Peyer's patch (tissue), 4 donors: ENCODE measurements around the gene CSNK2A1. TPM values are rescaled to one million over a fixed set of nuclear protein-coding genes. Genes with fewer than 3 reads are reported as not detected.
A peak's percentile ranks its signal among the peaks of the same experiment; 100 is the strongest.
"Not testable (repeated sequence)": the region's sequence is repeated elsewhere in the genome, so short reads cannot be mapped to it uniquely, and the experiment has no call there.

Experiments used
- DNase-seq, 3 donors: peaks; one replicate each; pipeline ENCODE4 v3.0.0-alpha.2; 2017 to 2019
- H3K27ac ChIP-seq, 4 donors: fragments of 200-600 bp; sonication (generic); one replicate each; pipeline ENCODE4 v1.5.1; 2016 to 2019
- H3K27me3 ChIP-seq, 2 donors: fragments of 200-600 bp; sonication (generic); one replicate each; pipeline ENCODE4 v1.5.1; 2019
- H3K36me3 ChIP-seq, 3 donors: fragments of 200-600 bp; sonication (generic); one replicate each; pipeline ENCODE4 v1.5.1; 2016 to 2019
- H3K4me1 ChIP-seq, 4 donors: fragments of 200-600 bp; sonication (generic); one replicate each; pipeline ENCODE4 v1.5.1; 2016 to 2019
- H3K4me3 ChIP-seq, 4 donors: fragments of 200-600 bp; sonication (generic); 1 replicate in 3 of 4; 2 replicates in 1 of 4; pipeline ENCODE4 v1.5.1; 2016 to 2019; ENCODE audit warnings: mild to moderate bottlenecking in 1 of 4
- H3K9me3 ChIP-seq, 4 donors: fragments of 200-600 bp; sonication (generic); one replicate each; pipeline ENCODE4 v1.5.1; 2016 to 2019; ENCODE audit warnings: mild to moderate bottlenecking in 1 of 4
- POLR2A ChIP-seq, 2 donors: fragments of 450-650 bp; IDR thresholded peaks; one replicate each; pipeline ENCODE4 v1.5.1; 2017; ENCODE audit warnings: antibody characterized with exemption in 2 of 2, mild to moderate bottlenecking in 2 of 2, moderate library complexity in 2 of 2
- total RNA-seq, 4 donors: library from RNA; depleted of rRNA; stranded (reverse); fragments of >200 nt; gene quantifications; one replicate each; pipeline ENCODE4 v1.1.0, GENCODE V29; 2016
- TF ChIP-seq, protein P1 (sequence below), 6 experiments: fragments of 450-650 bp in 4 of 6; fragments of 200-600 bp in 2 of 6; sonication (generic) in 1 of 6; IDR thresholded peaks; one replicate each; pipeline ENCODE4 v1.5.1; 2017 to 2019; ENCODE audit warnings: antibody characterized with exemption in 6 of 6, mild to moderate bottlenecking in 3 of 6, moderate library complexity in 1 of 6

The CSNK2A1 gene
- total RNA-seq, 4 donors from 2014 or later = 60.2 to 105 (median 97.3) TPM

DNA sequence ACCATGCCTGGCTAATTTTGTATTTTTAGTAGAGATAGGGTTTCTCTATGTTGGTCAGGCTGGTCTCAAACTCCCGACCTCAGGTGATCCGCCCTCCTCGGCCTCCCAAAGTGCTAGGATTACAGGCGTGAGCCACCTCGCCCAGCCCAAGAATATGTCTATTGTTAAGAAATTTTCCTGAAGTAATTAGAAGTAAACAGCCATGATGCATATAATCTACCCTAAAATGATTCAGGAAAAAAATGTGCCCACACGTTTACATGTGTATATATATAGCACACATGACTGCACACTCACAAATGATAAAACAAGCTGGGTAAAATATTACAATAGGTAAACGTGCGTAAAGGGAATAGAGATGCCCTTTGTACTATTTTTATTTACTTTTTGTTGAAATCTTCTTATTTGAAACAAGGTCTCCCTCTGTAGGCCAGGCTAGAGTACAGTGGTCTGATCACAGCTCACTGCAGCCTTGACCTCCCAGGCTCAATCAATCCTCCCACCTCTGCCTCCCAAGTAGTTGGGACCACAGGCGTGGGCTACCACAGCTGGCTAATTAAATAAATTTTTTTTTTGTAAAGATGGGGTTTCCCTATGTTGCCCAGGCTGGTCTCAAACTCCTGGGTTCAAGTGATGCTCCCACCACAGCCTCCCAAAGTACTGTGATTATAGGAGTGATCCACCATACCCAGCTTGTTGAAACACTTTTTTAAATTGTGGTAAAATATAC is 33.1 kb downstream of the CSNK2A1 start:
- TF ChIP-seq, protein P1, sequence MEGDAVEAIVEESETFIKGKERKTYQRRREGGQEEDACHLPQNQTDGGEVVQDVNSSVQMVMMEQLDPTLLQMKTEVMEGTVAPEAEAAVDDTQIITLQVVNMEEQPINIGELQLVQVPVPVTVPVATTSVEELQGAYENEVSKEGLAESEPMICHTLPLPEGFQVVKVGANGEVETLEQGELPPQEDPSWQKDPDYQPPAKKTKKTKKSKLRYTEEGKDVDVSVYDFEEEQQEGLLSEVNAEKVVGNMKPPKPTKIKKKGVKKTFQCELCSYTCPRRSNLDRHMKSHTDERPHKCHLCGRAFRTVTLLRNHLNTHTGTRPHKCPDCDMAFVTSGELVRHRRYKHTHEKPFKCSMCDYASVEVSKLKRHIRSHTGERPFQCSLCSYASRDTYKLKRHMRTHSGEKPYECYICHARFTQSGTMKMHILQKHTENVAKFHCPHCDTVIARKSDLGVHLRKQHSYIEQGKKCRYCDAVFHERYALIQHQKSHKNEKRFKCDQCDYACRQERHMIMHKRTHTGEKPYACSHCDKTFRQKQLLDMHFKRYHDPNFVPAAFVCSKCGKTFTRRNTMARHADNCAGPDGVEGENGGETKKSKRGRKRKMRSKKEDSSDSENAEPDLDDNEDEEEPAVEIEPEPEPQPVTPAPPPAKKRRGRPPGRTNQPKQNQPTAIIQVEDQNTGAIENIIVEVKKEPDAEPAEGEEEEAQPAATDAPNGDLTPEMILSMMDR (IDR thresholded peaks at IDR 0.05) = peak in 3 of 6 experiments; percentile 11 to 25 (median 18)
- H3K27me3 ChIP-seq, H3K4me3 ChIP-seq, H3K9me3 ChIP-seq, H3K27ac ChIP-seq, DNase-seq: not testable (repeated sequence)
- Histone ChIP-seq H3K36me3 (peaks cover 0 to 10% (median 0%) of the 10 kb centered on the region in 3 donors), H3K4me1 (peaks cover 0 to 15% (median 0%) of the 10 kb centered on the region in 4 donors)

GRCh38 chr20:508364-508787 is 35.2 kb downstream of the CSNK2A1 start:
- H3K9me3 ChIP-seq, H3K4me3 ChIP-seq, H3K27me3 ChIP-seq, DNase-seq: not testable (repeated sequence)
- H3K36me3 ChIP-seq = peaks cover 0 to 17% (median 0%) of the 10 kb centered on the region in 3 donors
- peak overlapping the region in 1 of 4 donors; percentile 7 for H3K27ac ChIP-seq
- H3K4me1 ChIP-seq = peaks cover 0 to 20% (median 0%) of the 10 kb centered on the region in 4 donors

GRCh38 chr20:507761-508332 is 35.7 kb downstream of the CSNK2A1 start:
- no peak for DNase-seq
- Histone ChIP-seq H3K4me1 (peaks cover 0 to 15% (median 0%) of the 10 kb centered on the region in 4 donors), H3K36me3 (peaks cover 0 to 22% (median 0%) of the 10 kb centered on the region in 3 donors), H3K27me3 (no peaks in the 10 kb centered on the region), H3K4me3 (no peak overlapping the region), H3K9me3 (no peaks in the 10 kb centered on the region), H3K27ac (no peak overlapping the region)
- TF ChIP-seq POLR2A (IDR thresholded peaks at IDR 0.05) = no peak
- TF ChIP-seq, protein P1 (IDR thresholded peaks at IDR 0.05) = no peak

- peaks cover 0 to 27% (median 0%) of the 10 kb centered on the region in 3 donors for H3K36me3 ChIP-seq
- TF ChIP-seq, protein P1 (IDR thresholded peaks at IDR 0.05) = no peak
- TF ChIP-seq POLR2A (IDR thresholded peaks at IDR 0.05) = no peak
These were observed 36.4 kb downstream of the CSNK2A1 start for GRCh38 chr20:507006-507758.

GRCh38 chr20:504632-505075 is 38.9 kb downstream of the CSNK2A1 start:
- peaks cover 0 to 11% (median 0%) of the 10 kb centered on the region in 4 donors for H3K4me1 ChIP-seq
- DNase-seq = no peak
- H3K36me3 ChIP-seq = peaks cover 0 to 51% (median 0%) of the 10 kb centered on the region in 3 donors
- TF ChIP-seq, protein P1 (IDR thresholded peaks at IDR 0.05) = no peak
- TF ChIP-seq POLR2A (IDR thresholded peaks at IDR 0.05) = no peak
- H3K4me3 ChIP-seq = no peak overlapping the region
- no peaks in the 10 kb centered on the region for H3K27me3 ChIP-seq
- peak overlapping the region in 1 of 4 donors; percentile 27 for H3K27ac ChIP-seq
- no peaks in the 10 kb centered on the region for H3K9me3 ChIP-seq

More at GRCh38 chr20:507006-507758, 36.4 kb downstream of the CSNK2A1 start:
- no peak for DNase-seq
- H3K9me3 ChIP-seq = no peaks in the 10 kb centered on the region
- H3K27me3 ChIP-seq = no peaks in the 10 kb centered on the region
- H3K4me1 ChIP-seq = peaks cover 0 to 13% (median 0%) of the 10 kb centered on the region in 4 donors
- no peak overlapping the region for H3K4me3 ChIP-seq
- no peak overlapping the region for H3K27ac ChIP-seq
